HCT116 (cell line): ENCODE results near the gene NFAT5.

Source experiments
- EZH2 ChIP-seq: fragments of 200-600 bp; sonication (generic); IDR thresholded peaks from 2 replicates; pipeline ENCODE4 v1.6.1; 2017; ENCODE audit warnings: antibody characterized with exemption, mixed run types
- JUND ChIP-seq: IDR thresholded peaks from 2 replicates; pipeline ENCODE4 v1.6.1; 2012
- POLR2A ChIP-seq: IDR thresholded peaks from 2 replicates; pipeline ENCODE4 v1.7.0; 2011; ENCODE audit warnings: borderline replicate concordance; ENCODE audit not compliant: insufficient read depth, insufficient read length; ENCODE audit errors: extremely low read depth
- POLR2AphosphoS5 ChIP-seq: IDR thresholded peaks from 2 replicates; pipeline ENCODE4 v1.6.1; 2011; ENCODE audit warnings: mild to moderate bottlenecking, low read depth, low read length, moderate library complexity
- RAD21 ChIP-seq: IDR thresholded peaks from 2 replicates; pipeline ENCODE4 v1.6.1; 2012; ENCODE audit warnings: low read depth, mild to moderate bottlenecking
- SIN3A ChIP-seq: IDR thresholded peaks from 2 replicates; pipeline ENCODE4 v1.6.1; 2012; ENCODE audit warnings: low read depth
- TF ChIP-seq, protein P1 (sequence below), 3 experiments: fragments of 200-600 bp in 1 of 3; sonication (generic) in 1 of 3; IDR thresholded peaks in 2 of 3; conservative IDR thresholded peaks in 1 of 3; 2 replicates each; pipeline ENCODE4 v1.5.1; 2012 to 2017; ENCODE audit warnings: low read depth in 2 of 3, low read length in 2 of 3, antibody characterized with exemption in 1 of 3, borderline replicate concordance in 1 of 3, control low read depth in 1 of 3, mild to moderate bottlenecking in 1 of 3, mixed read lengths in 1 of 3, mixed run types in 1 of 3, moderate library complexity in 1 of 3; ENCODE audit not compliant: insufficient read depth in 1 of 3
- TF ChIP-seq, protein P2 (sequence below): IDR thresholded peaks from 2 replicates; pipeline ENCODE4 v1.6.1; 2012
- TF ChIP-seq, protein P3 (sequence below): IDR thresholded peaks from 2 replicates; pipeline ENCODE4 v1.6.1; 2012; ENCODE audit warnings: low read depth
- TF ChIP-seq, protein P4 (sequence below): IDR thresholded peaks from 2 replicates; pipeline ENCODE4 v1.6.1; 2012

DNA sequence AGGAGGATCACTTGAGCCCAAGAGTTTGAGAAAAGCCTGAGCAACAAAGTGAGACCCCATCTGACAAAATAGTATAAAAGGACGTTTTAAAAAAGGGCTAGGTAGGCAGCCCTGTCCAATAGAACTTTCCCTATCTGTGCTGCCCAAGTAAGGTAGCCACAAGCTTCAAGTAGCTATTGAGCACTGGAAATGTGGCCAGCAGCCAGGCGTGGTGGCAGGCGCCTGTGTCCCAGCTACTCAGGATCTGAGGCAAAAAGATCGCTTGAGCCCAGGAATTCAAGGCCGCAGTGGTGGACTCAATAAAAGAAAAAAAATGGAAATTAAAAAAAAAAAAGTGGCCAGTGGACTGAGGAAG is 162.1 kb downstream of the NFAT5 start:
- no peak for TF ChIP-seq JUND
- no peak for TF ChIP-seq POLR2A
- TF ChIP-seq, protein P1, sequence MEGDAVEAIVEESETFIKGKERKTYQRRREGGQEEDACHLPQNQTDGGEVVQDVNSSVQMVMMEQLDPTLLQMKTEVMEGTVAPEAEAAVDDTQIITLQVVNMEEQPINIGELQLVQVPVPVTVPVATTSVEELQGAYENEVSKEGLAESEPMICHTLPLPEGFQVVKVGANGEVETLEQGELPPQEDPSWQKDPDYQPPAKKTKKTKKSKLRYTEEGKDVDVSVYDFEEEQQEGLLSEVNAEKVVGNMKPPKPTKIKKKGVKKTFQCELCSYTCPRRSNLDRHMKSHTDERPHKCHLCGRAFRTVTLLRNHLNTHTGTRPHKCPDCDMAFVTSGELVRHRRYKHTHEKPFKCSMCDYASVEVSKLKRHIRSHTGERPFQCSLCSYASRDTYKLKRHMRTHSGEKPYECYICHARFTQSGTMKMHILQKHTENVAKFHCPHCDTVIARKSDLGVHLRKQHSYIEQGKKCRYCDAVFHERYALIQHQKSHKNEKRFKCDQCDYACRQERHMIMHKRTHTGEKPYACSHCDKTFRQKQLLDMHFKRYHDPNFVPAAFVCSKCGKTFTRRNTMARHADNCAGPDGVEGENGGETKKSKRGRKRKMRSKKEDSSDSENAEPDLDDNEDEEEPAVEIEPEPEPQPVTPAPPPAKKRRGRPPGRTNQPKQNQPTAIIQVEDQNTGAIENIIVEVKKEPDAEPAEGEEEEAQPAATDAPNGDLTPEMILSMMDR (IDR thresholded peaks at IDR 0.05 in 2 of 3, conservative IDR thresholded peaks at IDR 0.05 in 1 of 3; ENCODE audit: borderline replicate concordance in 1 of 3, insufficient read depth in 1 of 3, low read depth in 2 of 3, low read length in 2 of 3), result no peak
- no peak for TF ChIP-seq EZH2
- no peak for TF ChIP-seq POLR2AphosphoS5
- TF ChIP-seq SIN3A, result no peak
- TF ChIP-seq, protein P2, sequence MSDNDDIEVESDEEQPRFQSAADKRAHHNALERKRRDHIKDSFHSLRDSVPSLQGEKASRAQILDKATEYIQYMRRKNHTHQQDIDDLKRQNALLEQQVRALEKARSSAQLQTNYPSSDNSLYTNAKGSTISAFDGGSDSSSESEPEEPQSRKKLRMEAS, result no peak
- TF ChIP-seq, protein P3, sequence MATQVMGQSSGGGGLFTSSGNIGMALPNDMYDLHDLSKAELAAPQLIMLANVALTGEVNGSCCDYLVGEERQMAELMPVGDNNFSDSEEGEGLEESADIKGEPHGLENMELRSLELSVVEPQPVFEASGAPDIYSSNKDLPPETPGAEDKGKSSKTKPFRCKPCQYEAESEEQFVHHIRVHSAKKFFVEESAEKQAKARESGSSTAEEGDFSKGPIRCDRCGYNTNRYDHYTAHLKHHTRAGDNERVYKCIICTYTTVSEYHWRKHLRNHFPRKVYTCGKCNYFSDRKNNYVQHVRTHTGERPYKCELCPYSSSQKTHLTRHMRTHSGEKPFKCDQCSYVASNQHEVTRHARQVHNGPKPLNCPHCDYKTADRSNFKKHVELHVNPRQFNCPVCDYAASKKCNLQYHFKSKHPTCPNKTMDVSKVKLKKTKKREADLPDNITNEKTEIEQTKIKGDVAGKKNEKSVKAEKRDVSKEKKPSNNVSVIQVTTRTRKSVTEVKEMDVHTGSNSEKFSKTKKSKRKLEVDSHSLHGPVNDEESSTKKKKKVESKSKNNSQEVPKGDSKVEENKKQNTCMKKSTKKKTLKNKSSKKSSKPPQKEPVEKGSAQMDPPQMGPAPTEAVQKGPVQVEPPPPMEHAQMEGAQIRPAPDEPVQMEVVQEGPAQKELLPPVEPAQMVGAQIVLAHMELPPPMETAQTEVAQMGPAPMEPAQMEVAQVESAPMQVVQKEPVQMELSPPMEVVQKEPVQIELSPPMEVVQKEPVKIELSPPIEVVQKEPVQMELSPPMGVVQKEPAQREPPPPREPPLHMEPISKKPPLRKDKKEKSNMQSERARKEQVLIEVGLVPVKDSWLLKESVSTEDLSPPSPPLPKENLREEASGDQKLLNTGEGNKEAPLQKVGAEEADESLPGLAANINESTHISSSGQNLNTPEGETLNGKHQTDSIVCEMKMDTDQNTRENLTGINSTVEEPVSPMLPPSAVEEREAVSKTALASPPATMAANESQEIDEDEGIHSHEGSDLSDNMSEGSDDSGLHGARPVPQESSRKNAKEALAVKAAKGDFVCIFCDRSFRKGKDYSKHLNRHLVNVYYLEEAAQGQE, result no peak
- TF ChIP-seq, protein P4, sequence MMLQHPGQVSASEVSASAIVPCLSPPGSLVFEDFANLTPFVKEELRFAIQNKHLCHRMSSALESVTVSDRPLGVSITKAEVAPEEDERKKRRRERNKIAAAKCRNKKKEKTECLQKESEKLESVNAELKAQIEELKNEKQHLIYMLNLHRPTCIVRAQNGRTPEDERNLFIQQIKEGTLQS, result no peak
- no peak for TF ChIP-seq RAD21
